B cell (primary cell): ENCODE results near the gene GRB10. TPM values are rescaled to one million over a fixed set of nuclear protein-coding genes. Genes with fewer than 3 reads are reported as not detected.
A peak's percentile ranks its signal among the peaks of the same experiment; 100 is the strongest.

Source experiments
- ATAC-seq: fragments of 200-7000 bp; cut with Tn5 transposase; one replicate; pipeline ENCODE4 v1.10.0; 2021; ENCODE audit warnings: low read depth, mild to moderate bottlenecking, moderate number of reproducible peaks, moderate library complexity
- CTCF ChIA-PET: fragments of 350-600 bp; sonication (Branson Sonifier 250); formaldehyde crosslinking; loops from one replicate; lab custom pipeline; 2021; ENCODE audit warnings: antibody characterized with exemption, inconsistent platforms; lab: Charles Lee
- POLR2A ChIA-PET: fragments of 350-600 bp; sonication (Branson Sonifier 250); formaldehyde crosslinking; loops from one replicate; lab custom pipeline; 2021; ENCODE audit warnings: antibody characterized with exemption; lab: Charles Lee
- DNase-seq: peaks from one replicate; pipeline ENCODE4 v3.0.0; 2013
- H2AFZ ChIP-seq: 2 replicates; pipeline ENCODE4 v1.6.1; 2012; ENCODE audit warnings: mild to moderate bottlenecking, low read depth, low read length; ENCODE audit not compliant: insufficient read depth, poor library complexity, severe bottlenecking
- H3K27ac ChIP-seq, 2 donors: 1 replicate in 1 of 2; 2 replicates in 1 of 2; pipeline ENCODE4 v1.5.1; 2012 to 2013; ENCODE audit warnings: low read length in 2 of 2, mild to moderate bottlenecking in 2 of 2, moderate library complexity in 1 of 2
- H3K27me3 ChIP-seq, 4 experiments: fragments of 200-600 bp in 1 of 4; sonication (generic) in 1 of 4; replicated peaks in 1 of 4; 1 replicate in 2 of 4; 2 replicates in 2 of 4; pipeline versions ENCODE4 v1.6.1 to v1.7.0; 2013 to 2016; ENCODE audit warnings: low read length in 3 of 4, mild to moderate bottlenecking in 2 of 4, mixed read lengths in 1 of 4, moderate library complexity in 1 of 4; ENCODE audit not compliant: insufficient read depth in 4 of 4, control insufficient read depth in 3 of 4; ENCODE audit errors: control extremely low read depth in 1 of 4
- H3K36me3 ChIP-seq, 2 experiments: replicated peaks in 1 of 2; 1 replicate in 1 of 2; 2 replicates in 1 of 2; pipeline versions ENCODE4 v1.6.1 to v1.7.1; 2013; ENCODE audit warnings: low read length in 1 of 2; ENCODE audit not compliant: insufficient read depth in 2 of 2, control insufficient read depth in 1 of 2; ENCODE audit errors: control extremely low read depth in 1 of 2, extremely low read depth in 1 of 2
- H3K4me1 ChIP-seq, 2 donors: fragments of 200-600 bp in 1 of 2; sonication (generic) in 1 of 2; 1 replicate in 1 of 2; 2 replicates in 1 of 2; pipeline versions ENCODE4 v1.5.1 to v1.6.1; 2013 to 2017; ENCODE audit warnings: low read length in 2 of 2; ENCODE audit not compliant: control insufficient read depth in 2 of 2, insufficient read depth in 2 of 2
- H3K4me2 ChIP-seq: replicated peaks from 2 replicates; pipeline ENCODE3; 2012; ENCODE audit warnings: mild to moderate bottlenecking, low read depth, low read length; ENCODE audit not compliant: poor library complexity, severe bottlenecking
- H3K4me3 ChIP-seq, 5 experiments: fragments of 200-600 bp in 1 of 5; sonication (generic) in 1 of 5; 1 replicate in 3 of 5; 2 replicates in 2 of 5; pipeline versions ENCODE4 v1.5.1 to v1.7.0; 2011 to 2016; ENCODE audit warnings: low read length in 4 of 5, mild to moderate bottlenecking in 4 of 5, low read depth in 2 of 5, control low read depth in 1 of 5, moderate library complexity in 1 of 5; ENCODE audit not compliant: insufficient read depth in 1 of 5; ENCODE audit errors: control extremely low read depth in 1 of 5, extremely low read depth in 1 of 5
- H3K79me2 ChIP-seq: fragments of 200-600 bp; sonication (generic); one replicate; pipeline ENCODE4 v1.6.0; 2016; ENCODE audit warnings: low read length; ENCODE audit not compliant: control insufficient read depth, insufficient read depth
- H3K9ac ChIP-seq: fragments of 200-600 bp; sonication (generic); 2 replicates; pipeline ENCODE4 v1.6.1; 2017; ENCODE audit warnings: mild to moderate bottlenecking, low read length, moderate library complexity
- H3K9me3 ChIP-seq, 3 donors: one replicate each; pipeline versions ENCODE4 v1.6.1 to v1.7.1; 2013; ENCODE audit warnings: low read length in 2 of 3; ENCODE audit not compliant: control insufficient read depth in 2 of 3, insufficient read depth in 1 of 3; ENCODE audit errors: control extremely low read depth in 1 of 3
- H4K20me1 ChIP-seq: 2 replicates; pipeline ENCODE4 v1.6.0; 2012; ENCODE audit warnings: mild to moderate bottlenecking, low read length; ENCODE audit not compliant: insufficient read depth, control insufficient read depth, poor library complexity, severe bottlenecking
- H3K27ac Mint-ChIP-seq: one replicate; pipeline ENCODE4 v1.8.0; 2021; ENCODE audit warnings: mixed read lengths
- H3K27me3 Mint-ChIP-seq: one replicate; pipeline ENCODE4 v1.8.0; 2021; ENCODE audit warnings: mixed read lengths
- H3K4me1 Mint-ChIP-seq: one replicate; pipeline ENCODE4 v1.8.0; 2021; ENCODE audit warnings: mixed read lengths
- H3K4me3 Mint-ChIP-seq: one replicate; pipeline ENCODE4 v1.8.0; 2021; ENCODE audit warnings: mixed read lengths
- H3K9me3 Mint-ChIP-seq: one replicate; pipeline ENCODE4 v1.8.0; 2022; ENCODE audit warnings: mixed read lengths; ENCODE audit not compliant: insufficient read depth
- CTCF ChIP-seq: fragments of 200-600 bp; IDR thresholded peaks from one replicate; pipeline ENCODE4 v1.8.0; 2022; ENCODE audit warnings: antibody characterized with exemption, mild to moderate bottlenecking
- EZH2 ChIP-seq: IDR thresholded peaks from 2 replicates; pipeline ENCODE4 v1.6.1; 2012; ENCODE audit warnings: borderline replicate concordance, low read depth, mild to moderate bottlenecking, moderate library complexity, low read length; ENCODE audit not compliant: insufficient read depth, poor library complexity, severe bottlenecking
- WGBS: methylation state at CpG from one replicate; pipeline ENCODE4 v1.1.5; 2013; ENCODE audit warnings: missing lambda C conversion rate; ENCODE audit not compliant: insufficient coverage; 5-methylcytosine and 5-hydroxymethylcytosine counted together
- intact Hi-C: fragments of 100-400 bp; cut with micrococcal nuclease; formaldehyde crosslinking; loops from one replicate; pipeline ENCODE4 v1.10.0; 2022
- polyA plus RNA-seq: library from polyadenylated mRNA; depleted of rRNA; stranded (reverse); fragments of >200 nt; gene quantifications from 2 replicates; pipeline ENCODE4 v1.2.3, GENCODE V29; 2012
- total RNA-seq, 2 donors: library from RNA; stranded (reverse); fragments of 120-200 nt in 1 of 2; gene quantifications; 1 replicate in 1 of 2; 2 replicates in 1 of 2; pipeline versions ENCODE4 v1.2.3 to v1.2.4, GENCODE V29; 2013 to 2022

GRB10 gene
- total and polyA plus RNA-seq, 2 donors (not counting 1 experiment from before 2014, with no cell fraction given) = 0.04 TPM; not detected in 1

- peak; percentile 46 for DNase-seq
- Mint-ChIP-seq H3K4me3 (peak overlapping the region; percentile 85), H3K27me3 (no peaks in the 10 kb centered on the region), H3K4me1 (peaks cover 53% of the 10 kb centered on the region), H3K27ac (peak overlapping the region; percentile 42), H3K9me3 (no peaks in the 10 kb centered on the region)
- H3K4me2 ChIP-seq = peak overlapping the region; percentile 76
- peak overlapping the region in 1 of 5 experiments; percentile 25 for H3K4me3 ChIP-seq
- CTCF ChIA-PET = interaction anchor here (1.1 to 1.3 kb wide), 2 partner anchors 17 to 19 kb away, joined by 3 read pairs; no protein-coding TSS in a partner anchor
- no peaks in the 10 kb centered on the region for H3K36me3 ChIP-seq
- no peak for TF ChIP-seq EZH2
- no peak for TF ChIP-seq CTCF
- H3K79me2 ChIP-seq = no peaks in the 10 kb centered on the region
- peaks cover 32 to 52% of the 10 kb centered on the region in 2 donors for H3K4me1 ChIP-seq
- no peaks in the 10 kb centered on the region for H4K20me1 ChIP-seq
- peak overlapping the region in 1 of 2 donors; percentile 2 for H3K27ac ChIP-seq
- WGBS = 9% methylated on average over 7 of the region's 9 CpGs
- H3K9ac ChIP-seq = peak overlapping the region; percentile 55
- H3K27me3 ChIP-seq = peaks cover 0 to 12% (median 0%) of the 10 kb centered on the region in 4 experiments
- H3K9me3 ChIP-seq = peaks cover 0 to 11% (median 0%) of the 10 kb centered on the region in 3 donors
- POLR2A ChIA-PET = no interaction called here
- intact Hi-C loops = no loop called here
- ATAC-seq = peak; percentile 58
- peak overlapping the region; percentile 49 for H2AFZ ChIP-seq
Measured at GRCh38 chr7:50661345-50662040, 121.2 kb downstream of the GRB10 start.

- peak overlapping the region in 3 of 5 experiments; percentile 46 to 62 (median 54) for H3K4me3 ChIP-seq
- peaks cover 32 to 52% of the 10 kb centered on the region in 2 donors for H3K4me1 ChIP-seq
- H3K27me3 Mint-ChIP-seq = peaks cover 3% of the 10 kb centered on the region
- peak overlapping the region; percentile 75 for H2AFZ ChIP-seq
- no peaks in the 10 kb centered on the region for H3K79me2 ChIP-seq
- H3K36me3 ChIP-seq = no peaks in the 10 kb centered on the region
- no peak for TF ChIP-seq EZH2
- TF ChIP-seq CTCF = no peak
- peak overlapping the region; percentile 55 for H3K9ac ChIP-seq
- peaks cover 53% of the 10 kb centered on the region for H3K4me1 Mint-ChIP-seq
- 91% methylated on average over 5 of the region's 5 CpGs for WGBS
- peak overlapping the region; percentile 76 for H3K4me2 ChIP-seq
- DNase-seq (no peak), ATAC-seq (no peak)
- peaks cover 0 to 12% (median under 1%) of the 10 kb centered on the region in 4 experiments for H3K27me3 ChIP-seq
- intact Hi-C loops = no loop called here
- no peak overlapping the region for H3K27ac ChIP-seq
- no peaks in the 10 kb centered on the region for H3K9me3 Mint-ChIP-seq
- H4K20me1 ChIP-seq = no peaks in the 10 kb centered on the region
- peaks cover 0 to 11% (median 0%) of the 10 kb centered on the region in 3 donors for H3K9me3 ChIP-seq
- CTCF ChIA-PET = interaction anchor here (1.1 kb wide), 1 partner anchor 19 kb away, joined by 3 read pairs; no protein-coding TSS in a partner anchor
- no peak overlapping the region for H3K27ac Mint-ChIP-seq
- POLR2A ChIA-PET = no interaction called here
- H3K4me3 Mint-ChIP-seq = peak overlapping the region; percentile 85
Measured at GRCh38 chr7:50660830-50661175, 121.9 kb downstream of the GRB10 start.
